ENCODE measurements around the gene ARRB1. TPM values are rescaled to one million over a fixed set of nuclear protein-coding genes. Genes with fewer than 3 reads are reported as not detected.

The ARRB1 gene
- total RNA-seq, 2 experiments from 2014 or later: 26.7 to 27.8 TPM

- H3K4me1 Mint-ChIP-seq (ENCODE audit: low read depth): peaks cover 77% of the 10 kb centered on the region
- POLR2A ChIA-PET: interaction anchor here (0.6 to 3.3 kb wide), 6 partner anchors 10 to 496 kb away, joined by 3 to 33 read pairs (median 4); no protein-coding TSS in a partner anchor
Measured at GRCh38 chr11:75330291-75330690, 21.2 kb downstream of the ARRB1 start.

GRCh38 chr11:75328426-75329277 lies 22.8 kb downstream of the ARRB1 start:
- CTCF ChIA-PET: interaction anchor here (0.7 to 2.1 kb wide), 5 partner anchors 8 to 203 kb away, joined by 3 to 8 read pairs (median 4); no protein-coding TSS in a partner anchor
- DNase-seq (peak; percentile 20 to 80 (median 58)), ATAC-seq (ENCODE audit: poor library complexity) (peak; percentile 96)
- H3K4me1 ChIP-seq (ENCODE audit: insufficient read depth, low read length): peaks cover 62% of the 10 kb centered on the region
- POLR2A ChIA-PET: interaction anchor here (0.7 to 3.3 kb wide), 10 partner anchors 12 to 72 kb away, joined by 3 to 33 read pairs (median 6); partner anchors contain the start of gene ARRB1
- H3K4me1 Mint-ChIP-seq (ENCODE audit: low read depth): peaks cover 80% of the 10 kb centered on the region
- intact Hi-C loops (cut with DNase I, micrococcal nuclease): loop anchor here (1.0 to 5.0 kb wide), 5 partner anchors 22 to 199 kb away; partner anchors contain the start of genes ARRB1 (in 1 of the 2) and GDPD5 (in 1 of the 2)
- peak; percentile 57 for TF ChIP-seq CTCF (IDR thresholded peaks at IDR 0.05)
- no peaks in the 10 kb centered on the region for H3K9me3 ChIP-seq (ENCODE audit: control insufficient read depth in 1 of 2, insufficient read depth in 1 of 2, low read length in 2 of 2)
- H3K4me3 ChIP-seq (ENCODE audit: low read length): no peak overlapping the region
- peak overlapping the region; percentile 44 to 64 for H3K27ac ChIP-seq (ENCODE audit: low read depth in 1 of 2, low read length in 2 of 2)
- no peaks in the 10 kb centered on the region for H3K27me3 ChIP-seq (ENCODE audit: control insufficient read depth in 1 of 2, insufficient read depth in 2 of 2, low read length in 2 of 2)
- no peaks in the 10 kb centered on the region for H3K27me3 Mint-ChIP-seq
- H3K36me3 ChIP-seq (ENCODE audit: insufficient read depth, low read length): peaks cover 3% of the 10 kb centered on the region
- peaks cover 23% of the 10 kb centered on the region for H3K36me3 Mint-ChIP-seq (ENCODE audit: low read depth)
- no peaks in the 10 kb centered on the region for H3K9me3 Mint-ChIP-seq
- peak overlapping the region; percentile 80 for H3K4me3 Mint-ChIP-seq
- peak overlapping the region; percentile 96 for H3K27ac Mint-ChIP-seq

More at GRCh38 chr11:75330291-75330690, 21.2 kb downstream of the ARRB1 start:
- TF ChIP-seq CTCF (IDR thresholded peaks at IDR 0.05): no peak
- H3K4me3 ChIP-seq (ENCODE audit: low read length): no peak overlapping the region
- Mint-ChIP-seq H3K36me3 (ENCODE audit: low read depth) (peaks cover 17% of the 10 kb centered on the region), H3K27me3 (no peaks in the 10 kb centered on the region), H3K4me3 (peak overlapping the region; percentile 4), H3K27ac (peak overlapping the region; percentile 96), H3K9me3 (no peaks in the 10 kb centered on the region)
- intact Hi-C loops (cut with DNase I, micrococcal nuclease): no loop called here
- DNase-seq (no peak), ATAC-seq (ENCODE audit: poor library complexity) (no peak)
- no peaks in the 10 kb centered on the region for H3K9me3 ChIP-seq (ENCODE audit: control insufficient read depth in 1 of 2, insufficient read depth in 1 of 2, low read length in 2 of 2)
- H3K4me1 ChIP-seq (ENCODE audit: insufficient read depth, low read length): peaks cover 59% of the 10 kb centered on the region
- CTCF ChIA-PET: interaction anchor here (2.1 kb wide), 1 partner anchor 54 kb away, joined by 8 read pairs; no protein-coding TSS in a partner anchor
- no peak overlapping the region for H3K27ac ChIP-seq (ENCODE audit: low read depth in 1 of 2, low read length in 2 of 2)
- peaks cover 6% of the 10 kb centered on the region for H3K36me3 ChIP-seq (ENCODE audit: insufficient read depth, low read length)
- no peaks in the 10 kb centered on the region for H3K27me3 ChIP-seq (ENCODE audit: control insufficient read depth in 1 of 2, insufficient read depth in 2 of 2, low read length in 2 of 2)

- Histone ChIP-seq H3K27ac (ENCODE audit: low read depth in 1 of 2, low read length in 2 of 2) (no peak overlapping the region), H3K27me3 (ENCODE audit: control insufficient read depth in 1 of 2, insufficient read depth in 2 of 2, low read length in 2 of 2) (no peaks in the 10 kb centered on the region), H3K36me3 (ENCODE audit: insufficient read depth, low read length) (peaks cover 7% of the 10 kb centered on the region), H3K4me1 (ENCODE audit: insufficient read depth, low read length) (peaks cover 61% of the 10 kb centered on the region), H3K4me3 (ENCODE audit: low read length) (no peak overlapping the region), H3K9me3 (ENCODE audit: control insufficient read depth in 1 of 2, insufficient read depth in 1 of 2, low read length in 2 of 2) (no peaks in the 10 kb centered on the region)
- intact Hi-C loops (cut with DNase I, micrococcal nuclease): loop anchor here in 1 of 2 experiments (5.0 kb wide), 1 partner anchor 201 kb away; the partner anchor contains the start of gene GDPD5
- POLR2A ChIA-PET: interaction anchor here (1.1 to 1.2 kb wide), 2 partner anchors 14 to 25 kb away, joined by 3 to 4 read pairs; partner anchors contain the start of gene ARRB1
- no peak for ATAC-seq (ENCODE audit: poor library complexity)
- Mint-ChIP-seq H3K27ac (peak overlapping the region; percentile 73), H3K4me1 (ENCODE audit: low read depth) (peaks cover 79% of the 10 kb centered on the region), H3K27me3 (no peaks in the 10 kb centered on the region), H3K4me3 (no peak overlapping the region), H3K9me3 (no peaks in the 10 kb centered on the region), H3K36me3 (ENCODE audit: low read depth) (peaks cover 19% of the 10 kb centered on the region)
- CTCF ChIA-PET: interaction anchor here (0.6 to 1.1 kb wide), 3 partner anchors 19 to 125 kb away, joined by 3 to 4 read pairs (median 4); no protein-coding TSS in a partner anchor
- DNase-seq: no peak
- no peak for TF ChIP-seq CTCF (IDR thresholded peaks at IDR 0.05)
Measured at GRCh38 chr11:75326439-75326810, 25.0 kb downstream of the ARRB1 start.

Measured in CD4-positive, alpha-beta T cell (primary cell).